Esophagus muscularis mucosa (tissue), 4 donors: ENCODE data around the gene MEF2A.

Source experiments
- CTCF ChIP-seq, 3 experiments: fragments of 200-600 bp in 2 of 3; fragments of 450-650 bp in 1 of 3; sonication (generic) in 2 of 3; IDR thresholded peaks; one replicate each; pipeline ENCODE4 v1.5.1; 2017 to 2019; ENCODE audit warnings: antibody characterized with exemption in 3 of 3, mild to moderate bottlenecking in 2 of 3, moderate library complexity in 1 of 3
- EP300 ChIP-seq: sonication (generic); formaldehyde crosslinking; IDR thresholded peaks from one replicate; pipeline ENCODE4 v1.6.1; 2017; ENCODE audit warnings: antibody characterized with exemption
- POLR2A ChIP-seq: fragments of 450-650 bp; IDR thresholded peaks from one replicate; pipeline ENCODE4 v1.6.1; 2017; ENCODE audit warnings: antibody characterized with exemption, moderate library complexity, mild to moderate bottlenecking, low read depth
- POLR2AphosphoS5 ChIP-seq, 2 donors: sonication (generic); formaldehyde crosslinking; IDR thresholded peaks; one replicate each; pipeline ENCODE4 v1.6.1; 2017; ENCODE audit warnings: antibody characterized with exemption in 2 of 2

GRCh38 chr15:99762288-99762687 lies 196.5 kb downstream of the MEF2A start:
- TF ChIP-seq POLR2AphosphoS5 (IDR thresholded peaks at IDR 0.05) (no peak), CTCF (IDR thresholded peaks at IDR 0.05) (no peak), POLR2A (no peak), EP300 (no peak)
